HL-60/S4 treated with retinoic acid at 250 ng/mL for 4 days and 3 days (cell line): ENCODE measurements around the gene SIGLEC7.

ENCODE experiments used
- in situ Hi-C: fragments of 300-500 bp; cut with MboI; formaldehyde crosslinking; loops from 2 replicates; pipeline ENCODE4 v1.7.0; 2022; ENCODE audit warnings: low sequenced_read_pairs

SIGLEC7 gene

DNA sequence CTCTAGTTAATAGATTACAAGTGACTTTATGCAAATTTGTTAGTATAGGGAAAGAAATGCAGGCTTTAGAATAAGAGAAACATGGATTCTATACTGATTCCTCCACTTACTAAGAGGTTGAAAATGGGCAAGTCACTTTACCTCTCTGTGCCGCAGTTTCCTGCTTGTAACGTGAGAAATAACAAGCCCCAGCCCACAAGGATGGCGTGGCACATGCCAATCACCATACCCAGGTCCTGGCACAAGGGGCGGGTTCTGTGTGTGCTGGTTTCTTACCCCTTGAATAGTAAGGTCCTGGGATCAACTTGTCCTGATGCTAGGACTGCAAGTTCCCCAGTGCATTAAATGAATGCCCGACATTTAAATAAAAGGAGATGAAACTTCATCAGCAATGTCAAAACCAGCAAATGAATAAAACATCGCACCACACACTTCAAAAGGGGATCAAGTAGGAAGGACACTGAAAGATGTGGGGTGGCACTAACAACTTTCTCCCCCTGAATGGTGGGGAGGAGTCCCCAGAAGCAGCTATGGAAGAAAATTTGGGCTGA, 25.3 kb upstream of the SIGLEC7 start:
- in situ Hi-C loops, result no loop called here

DNA sequence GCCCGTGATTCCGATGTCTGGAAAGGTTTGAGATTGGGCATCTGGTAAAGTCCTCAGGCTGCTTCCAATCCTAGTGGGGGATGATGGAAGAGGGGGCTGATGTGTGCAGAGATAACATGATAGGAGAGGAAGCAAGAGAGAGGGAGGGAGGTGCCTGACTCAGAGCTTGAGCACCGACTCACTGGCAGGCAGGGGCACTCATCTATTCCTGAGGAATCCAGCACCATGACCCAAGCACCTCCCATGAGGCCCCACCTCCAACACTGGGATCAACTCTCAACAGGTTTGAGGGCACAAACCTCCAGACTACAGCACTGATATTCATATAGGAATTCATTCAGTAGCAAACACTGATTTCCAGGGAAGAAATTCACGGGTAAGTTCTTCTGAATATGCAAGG, 23.0 kb upstream of the SIGLEC7 start:
- in situ Hi-C loops, result no loop called here

DNA sequence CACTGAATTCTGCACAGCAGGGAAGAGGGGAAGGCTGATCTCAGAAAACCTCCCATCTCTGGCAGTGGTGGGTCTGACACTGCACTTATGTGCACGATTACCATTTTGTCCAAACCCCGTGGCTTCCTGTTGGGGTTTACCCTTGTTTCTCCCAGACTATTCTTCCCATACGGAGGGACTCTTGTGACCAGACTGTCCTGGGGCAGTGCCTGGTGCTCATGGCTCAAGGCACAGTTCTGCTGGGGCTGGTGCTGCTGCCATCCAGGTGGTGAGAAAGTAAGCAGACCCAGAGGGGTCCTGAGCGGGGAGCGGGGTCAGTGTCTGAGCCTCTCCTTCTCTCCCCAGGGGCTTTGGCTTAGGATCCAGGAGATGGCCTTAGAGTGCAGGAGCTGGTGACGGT, 22.5 kb upstream of the SIGLEC7 start:
- in situ Hi-C loops, result no loop called here

DNA sequence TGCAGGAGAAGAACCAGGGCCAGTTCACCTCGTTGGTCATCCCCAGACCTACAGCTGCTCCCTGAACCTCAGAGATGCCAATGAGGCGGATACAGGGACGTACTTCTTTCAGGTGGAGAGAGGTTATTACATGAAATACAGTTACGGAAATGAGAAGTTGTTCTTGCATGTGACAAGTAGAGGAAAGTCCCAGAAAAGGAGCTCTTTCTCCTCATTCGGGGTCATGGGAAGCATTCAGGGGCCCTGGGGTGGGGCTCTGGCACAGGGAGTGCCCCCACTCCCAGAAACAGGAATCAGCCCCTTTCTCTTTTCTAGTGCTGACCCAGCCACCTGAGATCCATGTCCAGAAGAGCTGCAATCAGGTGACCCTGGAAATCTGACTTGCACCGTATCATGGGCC, 21.9 kb upstream of the SIGLEC7 start:
- in situ Hi-C loops, result no loop called here

DNA sequence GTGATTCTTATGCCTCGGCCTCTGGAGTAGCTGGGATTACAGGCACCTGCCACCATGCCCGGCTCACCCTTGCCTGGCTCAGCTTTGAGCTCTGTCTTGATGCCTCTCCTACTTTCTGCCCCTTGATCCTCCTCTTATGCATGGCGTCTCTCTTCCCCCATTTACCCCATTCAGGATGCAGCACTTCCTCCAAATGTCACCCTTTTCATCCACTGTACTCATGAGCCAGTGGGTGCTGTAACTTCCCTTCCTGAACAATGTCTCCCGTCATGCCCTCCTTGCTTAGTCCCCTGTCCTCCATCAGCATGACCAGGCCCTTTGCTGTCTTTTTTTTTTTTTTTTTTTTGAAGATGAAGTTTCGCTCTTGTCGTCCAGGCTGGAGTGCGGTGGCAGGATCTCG, 20.8 kb upstream of the SIGLEC7 start:
- in situ Hi-C loops, result no loop called here

DNA sequence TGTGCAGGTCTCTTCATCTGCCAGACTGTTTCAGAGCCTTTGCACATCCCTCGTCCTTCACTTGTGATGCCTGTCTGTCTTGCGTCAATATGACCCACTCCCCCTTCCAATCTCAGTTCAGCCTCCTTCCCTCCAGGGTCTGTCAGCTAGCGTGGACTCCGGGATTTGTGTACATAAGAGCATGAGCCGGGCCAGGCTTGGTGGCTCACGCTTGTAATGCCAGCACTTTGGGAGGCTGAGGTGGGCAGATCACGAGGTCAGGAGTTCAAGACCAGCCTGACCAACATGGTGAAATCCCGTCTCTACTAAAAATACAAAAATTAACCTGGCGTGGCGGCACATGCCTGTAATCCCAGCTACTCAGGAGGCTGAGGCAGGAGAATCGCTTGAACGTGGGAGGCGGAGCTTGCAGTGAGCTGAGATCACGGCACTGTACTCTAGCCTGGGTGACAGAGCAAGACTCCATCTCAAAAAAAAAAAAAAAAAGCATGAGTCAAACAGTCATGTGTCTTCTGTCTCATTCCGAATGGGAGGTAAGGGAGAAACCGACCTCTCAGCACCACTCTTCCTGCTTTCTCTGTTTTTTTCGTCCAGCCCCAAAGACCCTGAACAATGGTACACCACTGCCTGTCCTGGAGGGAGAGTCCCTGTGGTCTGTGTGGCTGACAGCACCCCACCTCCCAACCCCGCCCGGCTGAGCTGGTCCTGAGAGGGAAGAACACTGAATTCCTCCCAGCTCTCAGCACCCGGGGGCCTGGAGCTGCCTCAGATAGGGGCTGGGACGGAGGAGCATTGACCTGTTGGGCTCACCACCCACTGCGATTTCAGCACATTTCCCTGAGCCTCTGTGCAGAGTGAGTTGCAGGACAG, 19.8 kb upstream of the SIGLEC7 start:
- in situ Hi-C loops, result no loop called here

DNA sequence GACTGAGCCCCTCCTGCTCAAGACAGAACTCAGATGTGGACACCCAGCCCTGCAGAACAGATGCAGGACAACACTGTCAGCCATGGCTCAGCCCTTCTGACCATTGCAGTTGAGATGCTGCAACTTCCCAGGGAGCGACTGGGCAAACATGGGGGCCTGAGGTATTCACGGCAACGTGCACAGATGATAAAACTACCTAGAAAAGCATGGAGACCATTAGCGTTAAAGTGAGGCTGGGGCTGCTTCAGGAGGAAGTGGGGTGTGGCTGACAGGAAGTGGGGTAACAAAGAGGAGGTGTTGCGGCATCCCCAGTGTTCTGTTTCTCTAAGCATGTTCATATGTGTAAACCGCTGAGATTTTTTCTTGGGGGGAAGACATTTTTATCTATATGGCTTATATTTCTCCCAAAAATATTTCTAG, 18.7 kb upstream of the SIGLEC7 start:
- in situ Hi-C loops, result no loop called here

DNA sequence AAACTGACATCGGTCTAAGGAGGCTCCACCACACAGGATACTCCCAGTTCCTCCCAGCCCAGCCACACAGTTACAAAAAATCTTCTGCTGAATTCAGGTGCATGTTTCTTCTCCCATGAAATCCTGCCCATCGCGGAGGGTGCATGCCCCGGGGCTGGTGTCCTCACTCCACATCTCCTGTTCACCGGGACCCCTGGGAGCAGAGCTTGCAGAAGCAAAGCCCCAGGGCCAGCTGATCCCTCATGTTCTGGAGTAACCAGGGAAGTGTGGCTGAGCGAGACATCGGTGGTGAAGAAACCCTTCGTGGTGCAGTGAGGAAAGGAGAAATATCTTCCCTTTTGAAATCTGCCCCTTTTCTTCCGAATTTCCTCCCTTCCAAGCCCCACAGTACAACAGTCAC, 18.3 kb upstream of the SIGLEC7 start:
- in situ Hi-C loops, result no loop called here

DNA sequence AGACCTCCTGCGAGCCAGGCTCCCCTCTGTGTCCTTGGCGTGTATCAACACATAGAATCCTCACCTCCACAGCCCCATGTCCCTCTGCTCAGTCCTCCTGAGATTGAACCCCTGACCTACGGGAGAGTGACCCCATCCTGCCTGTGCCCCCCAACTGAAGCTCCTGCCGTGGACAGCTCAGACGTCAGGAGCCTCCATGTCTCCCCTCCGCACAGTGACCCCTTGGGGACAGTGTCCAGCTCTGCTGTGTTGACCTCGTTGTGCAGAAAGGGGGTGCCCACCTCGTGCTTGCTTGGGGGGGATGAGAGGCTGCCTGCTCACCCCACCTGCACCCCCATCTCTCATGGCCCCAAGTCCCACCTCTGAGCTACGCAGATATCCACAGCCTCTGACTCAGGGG, 17.9 kb upstream of the SIGLEC7 start:
- in situ Hi-C loops, result no loop called here

DNA sequence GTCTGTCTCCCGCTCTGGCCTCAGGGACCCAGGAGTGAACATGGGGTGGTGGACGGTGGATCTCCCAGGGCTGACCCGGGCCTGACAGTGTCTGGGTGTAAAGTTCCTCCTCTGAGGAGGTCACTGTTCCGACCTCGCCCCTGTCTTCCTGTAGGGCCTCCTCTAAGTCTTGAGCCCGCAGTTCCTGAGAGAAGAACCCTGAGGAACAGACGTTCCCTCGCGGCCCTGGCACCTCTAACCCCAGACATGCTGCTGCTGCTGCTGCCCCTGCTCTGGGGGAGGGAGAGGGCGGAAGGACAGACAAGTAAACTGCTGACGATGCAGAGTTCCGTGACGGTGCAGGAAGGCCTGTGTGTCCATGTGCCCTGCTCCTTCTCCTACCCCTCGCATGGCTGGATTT, 17.4 kb upstream of the SIGLEC7 start, which contains the start of gene SIGLEC9:
Gene SIGLEC9, plus strand, starts transcription at position 178 of the 400 bp plus-strand sequence. Its CDS starts 69 bp downstream, at position 247.
- in situ Hi-C loops, result no loop called here

DNA sequence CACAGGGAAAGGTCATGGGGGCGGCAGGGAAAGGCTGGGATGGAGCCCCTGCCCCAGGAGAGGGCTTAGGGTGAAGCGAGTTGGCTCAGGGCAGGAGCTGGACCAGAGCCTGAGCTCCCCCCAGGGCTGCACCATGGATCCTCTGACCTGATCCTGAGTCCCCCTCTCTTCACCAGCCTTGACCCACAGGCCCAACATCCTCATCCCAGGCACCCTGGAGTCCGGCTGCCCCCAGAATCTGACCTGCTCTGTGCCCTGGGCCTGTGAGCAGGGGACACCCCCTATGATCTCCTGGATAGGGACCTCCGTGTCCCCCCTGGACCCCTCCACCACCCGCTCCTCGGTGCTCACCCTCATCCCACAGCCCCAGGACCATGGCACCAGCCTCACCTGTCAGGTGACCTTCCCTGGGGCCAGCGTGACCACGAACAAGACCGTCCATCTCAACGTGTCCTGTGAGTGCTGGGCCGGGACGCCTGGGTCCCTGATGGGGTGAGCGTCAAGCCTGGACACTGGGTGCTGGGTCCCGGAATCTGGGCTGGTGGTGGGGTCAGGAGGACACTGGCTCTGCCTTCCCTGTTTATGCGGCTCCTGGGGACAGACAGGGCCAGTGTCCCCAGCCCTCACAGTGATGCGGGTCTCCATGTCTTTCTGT, 16.6 kb upstream of the SIGLEC7 start:
- in situ Hi-C loops, result no loop called here

DNA sequence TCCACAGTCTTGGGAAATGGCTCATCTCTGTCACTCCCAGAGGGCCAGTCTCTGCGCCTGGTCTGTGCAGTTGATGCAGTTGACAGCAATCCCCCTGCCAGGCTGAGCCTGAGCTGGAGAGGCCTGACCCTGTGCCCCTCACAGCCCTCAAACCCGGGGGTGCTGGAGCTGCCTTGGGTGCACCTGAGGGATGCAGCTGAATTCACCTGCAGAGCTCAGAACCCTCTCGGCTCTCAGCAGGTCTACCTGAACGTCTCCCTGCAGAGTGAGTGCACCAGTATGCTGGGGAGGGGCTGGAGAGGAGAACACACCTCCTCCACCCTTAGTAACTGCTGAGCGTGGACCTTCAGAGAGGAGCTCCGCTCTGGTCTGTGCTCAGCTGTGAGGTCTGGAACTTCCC, 15.1 kb upstream of the SIGLEC7 start:
- in situ Hi-C loops, result no loop called here

DNA sequence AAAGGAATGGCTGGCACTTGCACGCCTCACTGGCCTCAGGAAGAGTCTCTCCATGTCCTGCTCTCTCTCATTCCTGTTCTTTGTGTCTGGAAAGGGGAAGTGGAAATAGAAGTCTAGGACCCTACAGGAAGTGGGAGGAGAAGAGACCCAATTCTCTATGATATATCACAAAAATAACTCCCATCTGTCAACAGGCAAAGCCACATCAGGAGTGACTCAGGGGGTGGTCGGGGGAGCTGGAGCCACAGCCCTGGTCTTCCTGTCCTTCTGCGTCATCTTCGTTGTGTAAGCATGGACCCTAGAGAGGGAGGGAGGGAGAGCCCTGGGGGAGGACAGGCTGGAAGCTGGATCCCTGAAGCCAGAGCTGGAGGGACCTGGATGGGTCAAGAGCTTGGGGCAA, 14.3 kb upstream of the SIGLEC7 start:
- in situ Hi-C loops, result no loop called here

DNA sequence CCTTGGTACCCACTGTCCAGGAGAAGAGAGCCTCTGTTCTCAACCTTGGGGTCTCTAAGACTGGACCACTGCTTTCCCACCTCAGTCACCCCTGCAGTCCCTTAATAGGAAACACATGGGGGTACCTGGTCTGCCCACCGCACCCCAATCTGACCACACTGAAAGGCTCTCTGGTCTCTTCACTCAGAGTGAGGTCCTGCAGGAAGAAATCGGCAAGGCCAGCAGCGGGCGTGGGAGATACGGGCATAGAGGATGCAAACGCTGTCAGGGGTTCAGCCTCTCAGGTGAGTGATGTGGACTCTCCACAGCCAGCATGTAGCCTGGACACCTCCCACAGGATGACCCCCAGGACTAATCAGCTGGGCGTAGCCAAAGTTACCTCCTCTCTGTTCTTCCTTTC, 13.9 kb upstream of the SIGLEC7 start:
- in situ Hi-C loops, result no loop called here

DNA sequence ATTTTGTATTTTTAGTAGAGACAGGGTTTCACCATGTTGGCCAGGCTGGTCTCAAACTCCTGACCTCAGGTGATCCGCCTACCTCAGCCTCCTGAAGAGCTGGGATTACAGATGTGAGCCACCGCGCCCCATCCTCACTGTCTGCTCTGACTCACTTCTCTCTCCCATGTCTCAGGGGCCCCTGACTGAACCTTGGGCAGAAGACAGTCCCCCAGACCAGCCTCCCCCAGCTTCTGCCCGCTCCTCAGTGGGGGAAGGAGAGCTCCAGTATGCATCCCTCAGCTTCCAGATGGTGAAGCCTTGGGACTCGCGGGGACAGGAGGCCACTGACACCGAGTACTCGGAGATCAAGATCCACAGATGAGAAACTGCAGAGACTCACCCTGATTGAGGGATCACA, 12.4 kb upstream of the SIGLEC7 start:
- in situ Hi-C loops, result no loop called here

DNA sequence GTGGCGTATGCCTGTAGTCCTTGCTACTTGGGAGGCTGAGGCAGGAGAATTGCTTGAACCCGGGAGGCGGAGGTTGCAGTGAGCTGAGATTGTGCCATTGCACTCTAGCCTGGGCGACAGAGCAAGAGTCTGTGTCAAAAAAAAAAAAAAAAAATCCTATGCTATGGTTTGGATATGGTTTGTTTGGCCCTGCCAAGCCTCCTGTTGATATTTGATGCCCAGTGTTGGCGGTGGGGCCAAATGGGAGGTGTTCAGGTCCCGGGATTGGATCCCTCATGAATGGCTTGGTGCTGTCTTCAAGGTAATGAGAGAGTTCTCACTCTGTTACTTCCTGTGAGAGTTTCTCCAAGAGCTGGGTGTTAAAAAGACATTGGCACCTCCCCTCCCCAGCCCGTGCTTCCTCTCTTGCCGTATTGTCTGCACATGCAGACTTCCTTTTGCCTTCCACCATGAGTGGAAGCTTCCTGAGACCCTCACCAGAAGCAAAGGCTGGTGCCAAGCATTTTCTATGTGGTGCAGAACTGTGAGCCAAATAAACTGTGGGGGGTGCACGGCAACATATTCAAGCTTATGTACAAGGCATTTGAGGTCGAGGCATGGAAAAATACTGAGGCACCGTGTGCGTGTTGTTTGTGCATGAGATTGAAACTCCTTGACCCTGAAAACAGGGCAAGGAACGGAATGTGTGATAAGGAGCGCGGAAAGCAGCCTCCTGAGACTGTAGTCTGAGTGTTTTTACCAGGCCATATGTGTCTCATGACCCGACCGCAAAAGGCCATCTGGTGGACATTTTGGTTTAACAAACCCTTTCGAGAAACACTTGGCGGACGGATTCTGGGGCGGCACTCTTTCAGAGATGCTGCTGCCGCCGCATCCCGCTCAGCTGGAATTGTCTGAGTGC, 10.1 kb upstream of the SIGLEC7 start:
- in situ Hi-C loops, result no loop called here

DNA sequence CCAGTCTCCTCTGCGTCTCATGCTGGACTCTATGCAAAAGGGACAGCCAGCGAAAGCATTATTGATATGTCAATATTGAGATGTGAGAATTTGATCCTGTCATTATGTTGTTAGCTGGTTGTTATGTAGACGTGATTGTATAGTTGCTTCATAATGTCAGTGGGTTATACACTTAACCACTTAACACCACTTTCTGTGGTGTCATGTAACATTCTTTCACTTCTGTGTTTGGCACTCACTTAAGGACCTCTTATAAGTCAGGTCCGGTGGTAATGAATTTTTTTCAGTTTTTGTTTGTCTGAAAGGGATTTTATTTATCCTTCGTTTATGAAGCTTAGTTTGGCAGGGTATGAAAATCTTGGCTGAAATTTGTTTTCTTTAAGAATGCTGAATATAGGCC, 7.1 kb upstream of the SIGLEC7 start:
- in situ Hi-C loops, result no loop called here

DNA sequence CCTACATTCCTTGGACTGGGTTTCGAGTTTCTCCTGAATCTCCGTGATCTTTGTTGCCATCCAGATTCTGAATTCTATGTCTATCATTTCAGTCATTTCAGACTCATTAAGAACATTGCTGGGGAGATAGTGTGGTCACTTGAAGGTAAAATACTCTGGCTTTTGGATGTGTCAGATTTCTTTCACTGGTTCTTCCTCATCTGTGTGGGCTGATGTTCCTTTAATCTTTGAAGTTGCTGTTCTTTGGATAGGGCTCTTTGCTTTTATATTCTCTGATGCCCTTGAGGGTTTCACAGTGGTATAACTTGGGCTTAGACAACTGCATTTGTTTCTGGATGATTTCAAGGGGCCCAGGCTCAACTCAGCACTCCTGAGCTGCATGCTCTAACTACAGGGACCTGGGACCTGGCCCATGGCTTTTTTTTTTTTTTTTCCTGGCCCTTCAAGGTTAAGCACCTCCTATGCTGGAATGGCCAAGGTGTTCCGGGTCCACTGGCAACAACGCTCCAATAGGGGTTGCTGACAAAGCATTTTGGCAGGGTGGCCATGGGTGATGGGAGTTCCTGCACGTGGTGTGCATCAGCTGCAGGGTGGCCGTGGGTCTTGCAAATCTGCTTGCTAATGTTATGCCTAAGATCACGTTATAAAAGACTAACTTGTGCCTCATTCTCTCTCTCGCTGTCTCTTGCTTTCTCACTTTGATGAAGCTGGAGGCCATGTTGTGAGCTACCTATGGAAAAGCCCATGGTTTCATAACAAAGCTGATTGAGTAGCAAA, 5.9 kb upstream of the SIGLEC7 start:
- in situ Hi-C loops, result no loop called here

DNA sequence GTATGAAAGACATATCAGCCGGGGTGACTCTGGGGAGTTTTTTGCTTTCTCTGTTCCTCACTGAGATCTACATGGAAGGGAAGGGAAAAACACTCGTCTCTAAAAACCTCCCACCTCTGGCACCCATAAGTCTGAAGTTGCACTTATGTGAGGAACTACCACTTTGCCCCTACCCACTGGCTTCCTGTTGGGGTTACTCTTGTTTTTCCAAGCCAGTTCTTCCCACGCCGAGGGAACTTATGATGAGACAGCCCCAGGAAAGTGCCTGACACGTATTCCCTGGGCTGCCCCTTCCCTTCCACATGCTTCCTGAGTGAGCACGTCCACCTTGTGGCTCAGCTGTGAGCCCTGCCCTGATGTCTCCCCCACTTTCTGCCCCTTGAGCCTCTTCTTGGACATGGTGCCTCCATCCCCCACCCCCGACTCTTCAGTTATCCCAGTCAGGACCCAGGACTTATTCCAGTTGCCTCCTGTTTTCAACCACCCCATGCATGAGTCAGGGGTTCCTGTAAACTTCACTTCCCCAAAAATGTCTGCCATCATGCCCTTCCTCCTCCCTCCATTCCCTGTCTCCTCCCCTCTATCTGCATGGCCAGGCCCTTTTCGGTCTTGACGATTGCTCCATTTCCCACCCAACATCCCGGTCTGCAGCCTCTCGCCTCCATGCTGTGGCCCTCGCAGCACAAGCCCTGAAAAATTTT, 5.1 kb upstream of the SIGLEC7 start:
- in situ Hi-C loops, result no loop called here
